Lower lobe of right lung (tissue), 2 donors: Measurements from ENCODE around the gene WDR86. TPM values are rescaled to one million over a fixed set of nuclear protein-coding genes. Genes with fewer than 3 reads are reported as not detected.
A peak's percentile ranks its signal among the peaks of the same experiment; 100 is the strongest.

Experiments
- ATAC-seq, 2 donors: fragments of 200-7000 bp; cut with Tn5 transposase; one replicate each; pipeline ENCODE4 v1.9.1; 2020 to 2022; ENCODE audit warnings: mild to moderate bottlenecking in 2 of 2, moderate library complexity in 2 of 2
- DNase-seq: peaks from one replicate; pipeline ENCODE4 v3.0.0-alpha.2; 2020
- H3K27ac ChIP-seq: fragments of 200-600 bp; one replicate; pipeline ENCODE4 v1.8.0; 2022
- H3K27me3 ChIP-seq: fragments of 200-600 bp; one replicate; pipeline ENCODE4 v1.8.0; 2022; ENCODE audit warnings: low read depth
- H3K36me3 ChIP-seq: fragments of 200-600 bp; one replicate; pipeline ENCODE4 v1.8.0; 2022; ENCODE audit warnings: mild to moderate bottlenecking
- H3K4me1 ChIP-seq: fragments of 200-600 bp; one replicate; pipeline ENCODE4 v1.8.0; 2022
- H3K4me3 ChIP-seq: fragments of 200-600 bp; one replicate; pipeline ENCODE4 v1.8.0; 2022; ENCODE audit warnings: mild to moderate bottlenecking
- H3K9me3 ChIP-seq: fragments of 200-600 bp; one replicate; pipeline ENCODE4 v1.8.0; 2022
- intact Hi-C: fragments of 100-400 bp; cut with DNase I; formaldehyde crosslinking; loops from one replicate; pipeline ENCODE4 v1.11.0; 2022
- total RNA-seq: library from RNA; stranded (reverse); fragmentation: NEBNext Ultra II Directional; extraction: Animal tissue kit (Norgen Biotek cat#: 25700); gene quantifications from one replicate; pipeline ENCODE4 v1.2.1, GENCODE V29; 2021
- TF ChIP-seq, protein P1 (sequence below): fragments of 200-600 bp; IDR thresholded peaks from one replicate; pipeline ENCODE4 v1.8.0; 2022; ENCODE audit warnings: antibody characterized with exemption, mild to moderate bottlenecking
- donor health status: DM: no; HTN: yes; CAD: no; lungs with severe emphysema.

The WDR86 gene
- total RNA-seq, 1 donor from 2014 or later = 4.4 TPM

DNA sequence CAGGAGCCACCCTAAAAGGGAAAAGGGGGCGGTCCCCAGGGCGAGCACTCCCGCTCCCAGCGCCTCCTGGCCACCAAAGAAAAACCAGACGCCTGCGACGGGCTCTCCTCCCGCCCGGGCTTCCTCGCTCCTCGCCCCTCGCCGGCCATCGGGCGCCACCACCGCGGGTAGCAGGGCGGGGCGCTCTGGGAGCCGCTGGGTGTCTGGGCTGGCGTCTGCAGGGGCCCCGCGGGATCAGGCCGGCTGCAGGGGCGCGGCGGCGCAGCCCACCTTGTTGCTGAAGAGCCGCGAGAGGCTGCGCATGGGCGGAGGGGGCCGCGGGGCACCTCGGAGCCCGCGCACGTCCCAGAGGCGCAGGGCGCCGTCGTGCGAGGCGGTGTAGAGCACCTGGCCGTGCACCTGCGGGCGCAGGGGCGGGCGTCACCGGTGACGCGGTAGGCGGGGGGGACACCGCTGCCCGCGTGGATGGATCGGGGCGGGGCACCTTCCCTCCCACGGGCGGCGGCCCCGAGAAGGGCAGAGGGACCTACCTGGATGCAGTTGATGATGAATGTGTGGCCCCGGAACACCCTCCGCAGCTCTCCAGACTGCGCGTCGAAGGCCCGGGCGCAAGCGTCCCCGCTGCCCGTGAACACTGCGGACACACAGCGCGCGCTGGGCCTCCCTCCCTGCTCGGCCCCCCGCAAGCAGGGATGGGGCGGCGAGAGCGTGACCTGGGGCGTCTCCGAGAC, 28.3 kb downstream of the WDR86 start:
- intact Hi-C loops = no loop called here
- DNase-seq = no peak
- peak overlapping the region; percentile 41 for H3K4me3 ChIP-seq
- TF ChIP-seq, protein P1, sequence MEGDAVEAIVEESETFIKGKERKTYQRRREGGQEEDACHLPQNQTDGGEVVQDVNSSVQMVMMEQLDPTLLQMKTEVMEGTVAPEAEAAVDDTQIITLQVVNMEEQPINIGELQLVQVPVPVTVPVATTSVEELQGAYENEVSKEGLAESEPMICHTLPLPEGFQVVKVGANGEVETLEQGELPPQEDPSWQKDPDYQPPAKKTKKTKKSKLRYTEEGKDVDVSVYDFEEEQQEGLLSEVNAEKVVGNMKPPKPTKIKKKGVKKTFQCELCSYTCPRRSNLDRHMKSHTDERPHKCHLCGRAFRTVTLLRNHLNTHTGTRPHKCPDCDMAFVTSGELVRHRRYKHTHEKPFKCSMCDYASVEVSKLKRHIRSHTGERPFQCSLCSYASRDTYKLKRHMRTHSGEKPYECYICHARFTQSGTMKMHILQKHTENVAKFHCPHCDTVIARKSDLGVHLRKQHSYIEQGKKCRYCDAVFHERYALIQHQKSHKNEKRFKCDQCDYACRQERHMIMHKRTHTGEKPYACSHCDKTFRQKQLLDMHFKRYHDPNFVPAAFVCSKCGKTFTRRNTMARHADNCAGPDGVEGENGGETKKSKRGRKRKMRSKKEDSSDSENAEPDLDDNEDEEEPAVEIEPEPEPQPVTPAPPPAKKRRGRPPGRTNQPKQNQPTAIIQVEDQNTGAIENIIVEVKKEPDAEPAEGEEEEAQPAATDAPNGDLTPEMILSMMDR = no peak
- no peak overlapping the region for H3K27ac ChIP-seq
- ATAC-seq = peak; percentile 45 to 59
- H3K9me3 ChIP-seq = no peaks in the 10 kb centered on the region
- peaks cover 30% of the 10 kb centered on the region for H3K27me3 ChIP-seq
- peaks cover 24% of the 10 kb centered on the region for H3K36me3 ChIP-seq
- H3K4me1 ChIP-seq = peaks cover 18% of the 10 kb centered on the region

DNA sequence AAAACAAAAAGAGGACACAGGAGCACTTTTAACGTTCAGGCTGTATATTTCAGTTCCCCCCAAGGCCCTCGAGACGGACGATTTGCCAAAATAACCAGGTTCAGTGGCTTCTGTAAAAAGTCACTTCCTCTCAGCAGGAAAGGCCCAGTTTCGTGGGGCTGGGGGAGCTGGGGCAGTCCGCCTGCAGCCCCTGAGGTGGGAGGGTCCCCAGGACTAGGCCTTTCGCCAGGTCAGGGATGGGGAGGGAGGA, 28.8 kb downstream of the WDR86 start:
- intact Hi-C loops = no loop called here
- H3K27ac ChIP-seq = no peak overlapping the region

DNA sequence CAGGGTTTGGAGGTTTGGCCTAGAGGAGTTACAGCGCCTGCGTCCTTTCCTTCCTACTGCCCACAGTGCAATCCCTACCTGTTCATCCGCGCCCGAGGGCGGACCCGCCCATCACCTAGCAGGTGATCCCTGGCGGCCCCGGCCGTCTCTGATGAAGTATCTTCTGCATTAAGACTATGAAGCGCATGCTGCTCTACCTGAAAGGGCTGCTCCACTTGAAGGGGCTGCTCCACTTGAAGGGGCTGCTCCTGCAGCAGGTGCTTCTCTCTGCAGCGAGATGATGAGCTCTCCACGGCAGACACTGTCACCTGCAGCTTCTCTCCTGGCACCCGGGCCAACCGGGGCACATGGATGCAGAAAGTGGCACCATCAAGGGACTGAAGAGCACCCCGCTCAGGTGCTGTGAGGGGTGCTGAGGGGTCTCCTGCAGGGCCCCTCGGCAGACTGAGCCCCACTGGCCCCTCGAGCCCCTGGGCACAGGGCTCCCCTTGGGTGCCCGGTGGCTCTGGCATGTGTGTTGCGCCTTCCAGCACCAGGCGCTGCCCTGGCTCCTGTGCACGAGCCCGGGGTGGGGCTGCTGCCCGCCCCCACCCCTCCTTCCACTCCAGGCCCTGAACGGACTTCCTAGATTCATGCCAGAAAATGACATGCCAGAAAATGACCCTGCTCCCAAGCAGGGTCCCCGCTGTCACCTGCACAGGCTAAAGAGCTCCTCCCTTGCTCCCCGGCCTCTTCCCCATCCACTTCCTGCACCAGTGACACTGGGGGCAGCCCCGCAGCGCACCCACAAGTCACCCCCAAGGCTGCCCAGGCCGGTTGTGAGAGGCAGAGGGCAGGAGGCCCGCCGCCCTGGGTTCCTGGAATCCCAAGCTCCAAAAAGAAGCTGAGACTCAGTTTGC, 29.4 kb downstream of the WDR86 start:
- Histone ChIP-seq H3K27me3 (peaks cover 27% of the 10 kb centered on the region), H3K27ac (no peak overlapping the region), H3K4me1 (peaks cover 15% of the 10 kb centered on the region), H3K4me3 (no peak overlapping the region), H3K36me3 (peaks cover 35% of the 10 kb centered on the region), H3K9me3 (no peaks in the 10 kb centered on the region)
- intact Hi-C loops = no loop called here
- TF ChIP-seq, protein P1 = no peak
- DNase-seq (no peak), ATAC-seq (no peak)

More for the DNA sequence above, 28.8 kb downstream of the WDR86 start:
- Histone ChIP-seq H3K9me3 (no peaks in the 10 kb centered on the region), H3K4me1 (peaks cover 15% of the 10 kb centered on the region), H3K36me3 (peaks cover 29% of the 10 kb centered on the region), H3K4me3 (peak overlapping the region; percentile 41), H3K27me3 (peaks cover 27% of the 10 kb centered on the region)
- TF ChIP-seq, protein P1 = no peak
- no peak for ATAC-seq
- no peak for DNase-seq

DNA sequence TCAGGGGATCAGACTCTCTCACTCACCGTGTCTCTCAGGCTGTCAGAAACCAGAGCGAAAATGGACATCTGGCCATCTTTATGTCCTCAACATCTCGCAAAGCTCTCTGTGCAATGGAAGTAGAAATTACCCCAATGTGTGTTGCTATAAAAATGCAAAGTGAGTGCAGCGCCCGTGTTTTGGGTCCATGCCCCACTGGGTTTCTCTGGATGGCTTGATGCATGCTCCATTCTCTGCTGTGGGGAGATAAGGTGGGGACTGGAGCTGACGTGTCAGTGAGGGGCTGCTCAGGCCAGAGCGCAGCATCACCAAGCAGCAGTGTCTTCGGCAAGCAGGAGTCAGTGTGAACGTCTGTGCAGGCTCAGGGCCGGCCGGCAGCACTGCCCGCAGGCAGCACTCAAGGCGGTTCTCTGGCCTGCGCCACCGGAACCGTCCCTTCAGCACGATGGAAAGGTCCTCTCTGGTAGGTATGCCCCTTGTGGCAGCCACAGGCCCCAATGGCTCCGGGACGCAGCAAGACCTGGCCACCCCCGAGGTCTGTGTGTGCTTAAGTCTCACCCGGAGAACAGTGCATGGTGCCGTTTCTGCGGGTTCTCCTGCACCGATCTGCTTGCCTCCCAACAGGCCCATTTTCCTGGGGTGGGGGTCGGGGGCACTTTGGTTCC, 30.2 kb downstream of the WDR86 start:
- TF ChIP-seq, protein P1 = no peak
- Histone ChIP-seq H3K27me3 (peaks cover 27% of the 10 kb centered on the region), H3K4me3 (no peak overlapping the region), H3K9me3 (no peaks in the 10 kb centered on the region), H3K36me3 (peaks cover 43% of the 10 kb centered on the region), H3K27ac (no peak overlapping the region), H3K4me1 (peaks cover 15% of the 10 kb centered on the region)
- intact Hi-C loops = loop anchor here (10.0 kb wide), 1 partner anchor 65 kb away; the partner anchor contains the start of gene CRYGN
- ATAC-seq (no peak), DNase-seq (no peak)

DNA sequence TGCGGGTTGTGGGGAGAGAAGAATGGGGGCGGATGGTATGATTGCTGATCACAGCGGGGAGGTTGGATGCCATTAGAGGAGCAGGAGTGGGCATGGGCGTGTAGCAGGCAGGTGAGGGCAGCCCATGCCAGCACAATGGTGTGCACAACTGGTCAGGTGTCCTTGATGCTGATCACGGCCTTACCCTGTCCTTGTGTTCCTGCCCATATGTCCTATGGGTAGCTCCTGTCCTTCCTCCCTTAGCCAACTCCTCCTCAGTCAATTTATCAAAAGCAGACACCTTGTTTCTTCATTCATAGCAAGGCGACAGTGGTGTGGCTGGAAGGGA, 30.7 kb downstream of the WDR86 start:
- Histone ChIP-seq H3K36me3 (peaks cover 48% of the 10 kb centered on the region), H3K4me1 (peaks cover 15% of the 10 kb centered on the region), H3K27ac (no peak overlapping the region), H3K4me3 (no peak overlapping the region), H3K9me3 (no peaks in the 10 kb centered on the region), H3K27me3 (peaks cover 27% of the 10 kb centered on the region)
- TF ChIP-seq, protein P1 = no peak
- DNase-seq (no peak), ATAC-seq (no peak)
- intact Hi-C loops = loop anchor here (10.0 kb wide), 1 partner anchor 66 kb away; the partner anchor contains the start of gene CRYGN
